GM12875 (cell line): ENCODE measurements around the gene CBFB.

Source experiments
- H3K4me3 ChIP-seq: one replicate; pipeline ENCODE4 v1.5.1; 2011; ENCODE audit warnings: low read depth, low read length, control low read depth
- TF ChIP-seq, protein P1 (sequence below): IDR thresholded peaks from 2 replicates; pipeline ENCODE4 v1.5.1; 2011; ENCODE audit warnings: low read depth, mild to moderate bottlenecking, control low read depth, inconsistent platforms, low read length, moderate library complexity, borderline replicate concordance; ENCODE audit not compliant: insufficient read depth

The CBFB gene

DNA sequence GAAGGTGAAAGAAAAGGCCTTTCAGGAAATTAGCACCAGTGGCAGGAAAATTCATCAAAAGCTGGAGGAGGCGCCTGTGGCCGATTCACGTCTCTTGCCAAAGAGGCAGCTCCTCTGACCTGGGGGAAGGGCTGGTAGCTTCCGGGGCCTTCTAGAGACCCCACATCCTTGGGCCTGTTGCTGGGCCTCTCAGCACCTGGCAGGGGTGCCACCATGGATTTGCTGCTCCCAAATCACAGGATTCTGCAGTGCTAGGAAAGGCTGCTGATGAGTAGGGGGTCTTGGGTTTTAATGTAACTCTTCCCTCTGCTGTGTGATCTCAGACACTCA lies 11.6 kb upstream of the CBFB start:
- H3K4me3 ChIP-seq: no peak overlapping the region
- TF ChIP-seq, protein P1, sequence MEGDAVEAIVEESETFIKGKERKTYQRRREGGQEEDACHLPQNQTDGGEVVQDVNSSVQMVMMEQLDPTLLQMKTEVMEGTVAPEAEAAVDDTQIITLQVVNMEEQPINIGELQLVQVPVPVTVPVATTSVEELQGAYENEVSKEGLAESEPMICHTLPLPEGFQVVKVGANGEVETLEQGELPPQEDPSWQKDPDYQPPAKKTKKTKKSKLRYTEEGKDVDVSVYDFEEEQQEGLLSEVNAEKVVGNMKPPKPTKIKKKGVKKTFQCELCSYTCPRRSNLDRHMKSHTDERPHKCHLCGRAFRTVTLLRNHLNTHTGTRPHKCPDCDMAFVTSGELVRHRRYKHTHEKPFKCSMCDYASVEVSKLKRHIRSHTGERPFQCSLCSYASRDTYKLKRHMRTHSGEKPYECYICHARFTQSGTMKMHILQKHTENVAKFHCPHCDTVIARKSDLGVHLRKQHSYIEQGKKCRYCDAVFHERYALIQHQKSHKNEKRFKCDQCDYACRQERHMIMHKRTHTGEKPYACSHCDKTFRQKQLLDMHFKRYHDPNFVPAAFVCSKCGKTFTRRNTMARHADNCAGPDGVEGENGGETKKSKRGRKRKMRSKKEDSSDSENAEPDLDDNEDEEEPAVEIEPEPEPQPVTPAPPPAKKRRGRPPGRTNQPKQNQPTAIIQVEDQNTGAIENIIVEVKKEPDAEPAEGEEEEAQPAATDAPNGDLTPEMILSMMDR: no peak

DNA sequence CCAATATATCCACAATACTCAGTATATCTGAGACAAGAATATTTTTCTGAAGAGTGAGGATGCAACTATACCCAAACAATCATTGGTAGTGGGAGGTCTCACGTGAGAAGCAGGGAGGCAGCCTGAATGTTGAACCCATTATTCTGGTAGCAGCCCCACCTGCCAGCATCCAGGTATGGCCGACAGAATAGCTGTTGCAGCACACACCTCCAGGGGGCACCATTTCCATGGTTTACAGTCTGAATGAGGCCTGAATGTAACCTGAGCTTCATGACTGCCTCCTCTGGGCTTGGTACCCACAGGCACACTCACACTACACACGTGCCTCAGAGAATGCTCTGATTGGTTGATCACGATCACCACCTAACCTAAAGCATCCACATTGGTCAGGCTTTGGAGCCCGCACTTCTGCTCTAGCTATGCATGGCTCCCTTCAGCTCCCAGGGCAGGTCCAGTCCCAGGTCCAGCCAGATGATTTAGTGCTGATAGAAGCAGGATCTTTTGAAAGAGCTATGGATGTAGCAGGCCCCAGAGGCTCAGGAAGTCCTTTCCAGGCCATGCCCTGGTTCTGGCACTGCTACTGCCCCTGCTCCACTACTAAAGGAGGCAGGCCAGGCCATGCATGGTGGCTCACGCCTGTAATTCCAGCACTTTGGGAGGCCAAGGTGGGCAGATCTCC lies 11.0 kb upstream of the CBFB start:
- TF ChIP-seq, protein P1: peak; percentile 79
- H3K4me3 ChIP-seq: no peak overlapping the region

DNA sequence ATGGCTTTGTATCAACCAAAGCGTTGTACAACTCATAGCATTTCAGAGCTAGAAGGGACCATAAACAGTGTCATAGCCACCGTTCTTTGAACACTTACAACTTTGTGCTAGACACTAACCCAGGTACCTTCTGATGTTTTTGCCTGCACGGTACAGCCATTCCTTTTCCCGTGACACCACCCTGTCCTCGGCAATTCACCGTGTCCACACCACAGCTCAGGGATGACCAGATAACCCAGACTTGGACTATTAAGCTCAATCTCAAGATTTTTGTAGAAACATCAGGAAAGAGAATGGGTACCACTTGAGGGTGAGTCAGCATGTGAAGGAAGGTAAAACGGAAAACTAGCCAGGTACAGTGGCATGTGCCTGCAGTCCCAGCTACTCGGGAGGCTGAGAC lies 9.8 kb upstream of the CBFB start:
- TF ChIP-seq, protein P1: no peak
- H3K4me3 ChIP-seq: no peak overlapping the region

DNA sequence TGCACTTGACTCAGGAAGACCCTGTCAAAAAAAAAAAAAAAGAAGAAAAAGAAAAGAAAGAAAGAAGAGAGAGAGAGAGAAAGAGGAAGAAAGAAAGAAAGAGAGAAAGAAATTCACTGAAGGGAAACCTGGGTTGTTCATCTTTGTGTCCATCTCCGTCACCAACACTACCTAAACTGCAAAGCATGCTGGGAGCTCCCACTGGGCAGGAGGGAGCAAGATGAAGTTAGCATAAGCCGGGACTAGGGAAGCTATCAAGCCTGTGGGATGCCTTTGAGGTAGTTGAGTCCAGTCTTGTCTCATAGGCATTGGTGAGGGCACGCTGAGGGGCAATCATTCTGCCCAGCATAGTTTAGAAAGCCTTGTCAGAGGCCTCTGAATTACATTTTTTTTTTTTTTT lies 7.6 kb upstream of the CBFB start:
- TF ChIP-seq, protein P1: no peak
- no peak overlapping the region for H3K4me3 ChIP-seq

DNA sequence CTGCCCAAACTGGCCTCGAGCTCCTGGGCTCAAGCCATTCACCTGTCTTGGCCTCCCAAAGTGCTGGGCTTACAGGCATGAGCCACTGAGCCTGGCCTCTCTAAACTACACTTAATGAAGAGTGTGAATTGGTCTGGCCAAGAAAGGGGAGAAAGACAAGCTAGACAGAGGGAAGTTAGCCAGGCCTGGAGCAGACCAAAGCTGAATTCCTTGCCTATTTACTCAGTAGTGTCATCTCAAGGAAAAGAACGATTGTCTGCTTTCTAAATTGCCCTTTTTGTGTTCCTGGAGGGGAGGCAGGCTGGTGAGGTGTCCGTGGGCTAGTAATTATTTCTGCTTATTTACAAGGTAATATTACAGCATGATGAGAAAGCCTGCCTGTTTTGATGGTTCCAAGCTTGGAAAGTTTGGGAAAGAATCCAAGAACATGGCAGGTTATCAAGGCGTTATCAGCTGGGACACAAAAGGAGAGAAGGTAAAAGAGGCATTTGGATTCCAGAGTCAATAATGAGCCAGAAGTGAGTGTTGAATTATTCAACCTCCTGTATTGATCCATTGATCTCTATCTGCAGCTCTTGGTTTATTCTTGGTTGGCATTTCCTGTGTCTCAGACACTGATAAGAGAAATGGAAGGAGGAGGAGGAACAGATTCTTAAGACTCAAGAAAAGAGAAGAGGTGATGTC lies 6.3 kb upstream of the CBFB start:
- H3K4me3 ChIP-seq: no peak overlapping the region
- TF ChIP-seq, protein P1: no peak

DNA sequence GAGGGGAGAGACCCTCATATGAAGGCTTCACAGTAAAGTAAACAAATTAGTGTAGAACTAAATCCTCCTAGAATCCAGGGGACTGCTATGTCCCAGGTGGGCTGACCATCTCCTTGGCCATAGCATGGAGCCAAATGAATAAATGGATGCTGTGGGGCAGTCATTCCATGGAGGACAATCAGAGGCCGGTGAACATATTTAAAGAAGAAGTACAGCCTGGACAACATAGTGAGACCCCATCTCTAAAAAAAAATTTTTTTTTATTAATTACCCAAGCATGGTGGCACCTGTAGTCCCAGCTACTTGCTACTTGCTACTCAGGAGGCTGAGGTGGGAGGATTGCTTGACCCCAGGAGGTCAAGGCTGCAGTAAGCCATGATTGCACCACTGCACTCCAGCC lies 5.3 kb upstream of the CBFB start:
- H3K4me3 ChIP-seq: no peak overlapping the region
- TF ChIP-seq, protein P1: no peak
